RKO (cell line): ENCODE measurements around the gene ATL1.
"Not testable (repeated sequence)": the region's sequence is repeated elsewhere in the genome, so short reads cannot be mapped to it uniquely, and the experiment has no call there.

ENCODE experiments used
- DNase-seq: peaks from one replicate; pipeline ENCODE4 v3.0.0-alpha.2; 2016; ENCODE audit warnings: low spot score

The ATL1 gene

GRCh38 chr14:50602035-50602434 lies 42.1 kb downstream of the ATL1 start:
- no peak for DNase-seq

- DNase-seq = no peak
Observed at GRCh38 chr14:50603565-50603964, 43.6 kb downstream of the ATL1 start.

GRCh38 chr14:50605766-50606165 lies 45.8 kb downstream of the ATL1 start:
- no peak for DNase-seq

GRCh38 chr14:50606468-50606867 lies 46.5 kb downstream of the ATL1 start:
- no peak for DNase-seq

- DNase-seq = no peak
Observed at GRCh38 chr14:50607181-50607580, 47.2 kb downstream of the ATL1 start.

- no peak for DNase-seq
Observed at GRCh38 chr14:50607761-50608160, 47.8 kb downstream of the ATL1 start.

- no peak for DNase-seq
Observed at GRCh38 chr14:50608302-50608851, 48.4 kb downstream of the ATL1 start.

- no peak for DNase-seq
Observed at GRCh38 chr14:50610465-50610864, 50.5 kb downstream of the ATL1 start.

- no peak for DNase-seq
Observed at GRCh38 chr14:50612806-50613205, 52.9 kb downstream of the ATL1 start.

- no peak for DNase-seq
Observed at GRCh38 chr14:50615056-50615455, 55.1 kb downstream of the ATL1 start.

GRCh38 chr14:50615552-50615951 lies 55.6 kb downstream of the ATL1 start:
- DNase-seq = no peak

GRCh38 chr14:50616275-50616674 lies 56.3 kb downstream of the ATL1 start:
- DNase-seq = no peak

- DNase-seq = peak; percentile 62
Observed at GRCh38 chr14:50619569-50620141, 59.7 kb downstream of the ATL1 start.

GRCh38 chr14:50620341-50620740 lies 60.4 kb downstream of the ATL1 start:
- no peak for DNase-seq

GRCh38 chr14:50622978-50623377 lies 63.0 kb downstream of the ATL1 start:
- DNase-seq = no peak

- no peak for DNase-seq
Observed at GRCh38 chr14:50624447-50624846, 64.5 kb downstream of the ATL1 start.

GRCh38 chr14:50624947-50625346 lies 65.0 kb downstream of the ATL1 start:
- not testable (repeated sequence) for DNase-seq

GRCh38 chr14:50631408-50631821 lies 71.5 kb downstream of the ATL1 start:
- DNase-seq = no peak

GRCh38 chr14:50633954-50634353 lies 74.0 kb downstream of the ATL1 start:
- DNase-seq = no peak

GRCh38 chr14:50635141-50635540 lies 75.2 kb downstream of the ATL1 start:
- no peak for DNase-seq

- DNase-seq = no peak
Observed at GRCh38 chr14:50647282-50647681, 87.3 kb downstream of the ATL1 start.

- DNase-seq = no peak
Observed at GRCh38 chr14:50647753-50648152, 87.8 kb downstream of the ATL1 start.

GRCh38 chr14:50649691-50650090 lies 89.7 kb downstream of the ATL1 start:
- DNase-seq = no peak

- no peak for DNase-seq
Observed at GRCh38 chr14:50656776-50657175, 96.8 kb downstream of the ATL1 start.
